Motor neuron (in vitro differentiated cells): Measurements from ENCODE around the gene UBXN6. TPM values are rescaled to one million over a fixed set of nuclear protein-coding genes. Genes with fewer than 3 reads are reported as not detected.

Experiments used
- ATAC-seq, 8 experiments: fragments of 200-7000 bp; cut with Tn5 transposase; replicated peaks in 6 of 8; 2 replicates each; pipeline ENCODE4 v1.8.0; 2021; ENCODE audit warnings: mild to moderate bottlenecking in 8 of 8, moderate library complexity in 8 of 8
- H3K27ac ChIP-seq, 2 donors: fragments of 250-450 bp; sonication (Bioruptor Pico); 2 replicates each; pipeline ENCODE4 v1.9.0; 2021; ENCODE audit warnings: antibody characterized with exemption in 2 of 2, mild to moderate bottlenecking in 2 of 2, moderate library complexity in 1 of 2
- H3K4me1 ChIP-seq, 2 donors: fragments of 250-450 bp; sonication (Bioruptor Pico); replicated peaks in 1 of 2; 2 replicates each; pipeline ENCODE4 v1.6.1; 2021; ENCODE audit warnings: antibody characterized with exemption in 2 of 2, mild to moderate bottlenecking in 2 of 2, moderate library complexity in 1 of 2
- H3K4me3 ChIP-seq, 5 donors: fragments of 250-450 bp; sonication (Bioruptor Pico); 2 replicates each; pipeline ENCODE4 v1.9.0; 2021; ENCODE audit warnings: antibody characterized with exemption in 5 of 5, mild to moderate bottlenecking in 5 of 5, moderate library complexity in 4 of 5
- WGBS, 10 experiments: fragments of 450-650 bp; shearing (Covaris generic); methylation state at CpG; one replicate each; pipeline ENCODE4 v1.0.0; 2022; 5-methylcytosine and 5-hydroxymethylcytosine counted together
- in situ Hi-C, 9 experiments: fragments of 400-800 bp; cut with MboI; loops; one replicate each; pipeline ENCODE4 v1.15.0; 2021; ENCODE audit warnings: low sequenced_read_pairs in 9 of 9, low pct_unique_long_range_greater_than_20kb in 2 of 9; ENCODE audit not compliant: unreplicated experiment in 9 of 9
- total RNA-seq, 8 experiments: library from RNA; unstranded; fragments of 300-600 nt; gene quantifications; 2 replicates each; pipeline versions ENCODE4 v1.2.3 to v1.2.4, GENCODE V29; 2022

UBXN6 gene
- total RNA-seq, 8 experiments from 2014 or later = 56.8 to 93.5 (median 74.0) TPM

GRCh38 chr19:4464815-4465581 lies 7.4 kb upstream of the UBXN6 start:
- H3K27ac ChIP-seq = no peak overlapping the region
- peak in 1 of 8 experiments; percentile 12 for ATAC-seq
- in situ Hi-C loops = no loop called here
- WGBS, 10 experiments = 30 to 100% (median 65%) methylated on average over 1 to 7 of the region's 8 CpGs
- H3K4me3 ChIP-seq = no peak overlapping the region
- H3K4me1 ChIP-seq = no peaks in the 10 kb centered on the region

GRCh38 chr19:4456843-4457653 lies 546 bp downstream of the UBXN6 start:
- peak overlapping the region; percentile 94 to 100 (median 96) for H3K4me3 ChIP-seq
- ATAC-seq = peak; percentile 4 to 61 (median 46)
- peaks cover 19 to 20% of the 10 kb centered on the region in 2 donors for H3K4me1 ChIP-seq
- peak overlapping the region; percentile 99 to 100 for H3K27ac ChIP-seq
- in situ Hi-C loops = no loop called here
- WGBS, 10 experiments = 0 to 5% (median 0%) methylated on average over 1 to 7 of the region's 53 CpGs; no CpG with 5 or more reads in 4 of the 10 experiments

- ATAC-seq = peak; percentile 7 to 38 (median 24)
- in situ Hi-C loops = no loop called here
- 0 to 10% (median 5%) methylated on average over 2 to 6 of the region's 9 CpGs; no CpG with 5 or more reads in 5 of the 10 experiments for WGBS, 10 experiments
- peak overlapping the region; percentile 90 to 97 for H3K27ac ChIP-seq
- peaks cover 19 to 20% of the 10 kb centered on the region in 2 donors for H3K4me1 ChIP-seq
- peak overlapping the region; percentile 94 to 100 (median 96) for H3K4me3 ChIP-seq
These were observed 1.1 kb downstream of the UBXN6 start for GRCh38 chr19:4456476-4456842.

- peak; percentile 13 to 67 (median 48) for ATAC-seq
- WGBS, 10 experiments = no CpG with 5 or more reads among the region's 15 CpGs
- H3K27ac ChIP-seq = peak overlapping the region; percentile 90 to 97
- peaks cover 19 to 20% of the 10 kb centered on the region in 2 donors for H3K4me1 ChIP-seq
- peak overlapping the region; percentile 94 to 100 (median 96) for H3K4me3 ChIP-seq
- in situ Hi-C loops = no loop called here
These were observed 1.7 kb downstream of the UBXN6 start for GRCh38 chr19:4455719-4456475.

- H3K27ac ChIP-seq = peak overlapping the region; percentile 90 to 97
- WGBS, 10 experiments = 0 to 100% (median 6%) methylated on average over 1 to 12 of the region's 29 CpGs; no CpG with 5 or more reads in 7 of the 10 experiments
- peak overlapping the region in 3 of 5 donors; percentile 2 to 100 (median 95) for H3K4me3 ChIP-seq
- peak; percentile 2 to 60 (median 22) for ATAC-seq
- in situ Hi-C loops = no loop called here
- peaks cover 19 to 20% of the 10 kb centered on the region in 2 donors for H3K4me1 ChIP-seq
These were observed 2.6 kb downstream of the UBXN6 start for GRCh38 chr19:4454747-4455718.

- H3K4me3 ChIP-seq = no peak overlapping the region
- no peak overlapping the region for H3K27ac ChIP-seq
These were observed 4.1 kb downstream of the UBXN6 start for GRCh38 chr19:4453232-4454179.

GRCh38 chr19:4452230-4452990 lies 5.2 kb downstream of the UBXN6 start:
- ATAC-seq = no peak

More at GRCh38 chr19:4453232-4454179, 4.1 kb downstream of the UBXN6 start:
- no peak for ATAC-seq
- peaks cover 19 to 20% of the 10 kb centered on the region in 2 donors for H3K4me1 ChIP-seq
- in situ Hi-C loops = no loop called here
- 39 to 87% (median 78%) methylated on average over 3 to 5 of the region's 34 CpGs; no CpG with 5 or more reads in 6 of the 10 experiments for WGBS, 10 experiments

GRCh38 chr19:4449639-4450028 lies 8.0 kb downstream of the UBXN6 start:
- Histone ChIP-seq H3K4me1 (no peaks in the 10 kb centered on the region), H3K4me3 (no peak overlapping the region), H3K27ac (no peak overlapping the region)
- no peak for ATAC-seq
- in situ Hi-C loops = no loop called here
- WGBS, 10 experiments = 53 to 100% (median 98%) methylated on average over 1 to 9 of the region's 9 CpGs; no CpG with 5 or more reads in 2 of the 10 experiments

More at GRCh38 chr19:4452230-4452990, 5.2 kb downstream of the UBXN6 start:
- WGBS, 10 experiments = 47 to 100% (median 94%) methylated on average over 1 to 10 of the region's 24 CpGs; no CpG with 5 or more reads in 2 of the 10 experiments
- in situ Hi-C loops = no loop called here
- no peak overlapping the region for H3K27ac ChIP-seq
- H3K4me1 ChIP-seq = peaks cover 14 to 16% of the 10 kb centered on the region in 2 donors
- no peak overlapping the region for H3K4me3 ChIP-seq

- H3K27ac ChIP-seq = peak overlapping the region in 1 of 2 donors; percentile 16
- 33 to 100% (median 98%) methylated on average over 1 to 4 of the region's 24 CpGs; no CpG with 5 or more reads in 6 of the 10 experiments for WGBS, 10 experiments
- H3K4me3 ChIP-seq = no peak overlapping the region
- in situ Hi-C loops = no loop called here
- H3K4me1 ChIP-seq = no peaks in the 10 kb centered on the region
- ATAC-seq = no peak
These were observed 8.5 kb downstream of the UBXN6 start for GRCh38 chr19:4449022-4449638.
